Neural cell (in vitro differentiated cells): ENCODE data around the gene FXYD1.

Source experiments
- CTCF ChIP-seq: fragments of 450-650 bp; IDR thresholded peaks from 2 replicates; pipeline ENCODE4 v1.5.1; 2014; ENCODE audit warnings: antibody characterized with exemption, mild to moderate bottlenecking, moderate library complexity; ENCODE audit not compliant: poor library complexity, severe bottlenecking
- POLR2AphosphoS5 ChIP-seq: IDR thresholded peaks from 2 replicates; pipeline ENCODE4 v1.6.1; 2012
- SMC3 ChIP-seq: fragments of 450-650 bp; conservative IDR thresholded peaks from 2 replicates; pipeline ENCODE4 v1.6.1; 2014; ENCODE audit warnings: antibody characterized with exemption, mild to moderate bottlenecking, moderate library complexity; ENCODE audit not compliant: poor library complexity
- TAF1 ChIP-seq: IDR thresholded peaks from 2 replicates; pipeline ENCODE4 v1.6.1; 2012; ENCODE audit warnings: low read depth

- TF ChIP-seq CTCF (no peak), POLR2AphosphoS5 (no peak), SMC3 (no peak), TAF1 (no peak)
Measured at GRCh38 chr19:35154525-35155406, 16.1 kb downstream of the FXYD1 start, which contains the start of gene FXYD5.
